D721Med (cell line): ENCODE data around the gene ADGRE3.
"Not testable (repeated sequence)": the region's sequence is repeated elsewhere in the genome, so short reads cannot be mapped to it uniquely, and the experiment has no call there.

ENCODE experiments used
- DNase-seq: peaks from one replicate; pipeline ENCODE4 v3.0.0; 2011; ENCODE audit warnings: low spot score; ENCODE audit not compliant: insufficient read length
- FAIRE-seq: peaks from 2 replicates; lab custom pipeline; 2011; peaks lifted over from hg19 to GRCh38; lab: Jason Lieb, UNC
- CTCF ChIP-seq: IDR thresholded peaks from 2 replicates; pipeline ENCODE4 v1.5.1; 2012; ENCODE audit warnings: mild to moderate bottlenecking, control low read depth; ENCODE audit not compliant: insufficient read depth; ENCODE audit errors: missing control alignments

ADGRE3 gene

GRCh38 chr19:14650161-14650560 is 24.5 kb downstream of the ADGRE3 start:
- TF ChIP-seq CTCF: no peak
- no peak for FAIRE-seq
- no peak for DNase-seq

- FAIRE-seq: no peak
- no peak for DNase-seq
- no peak for TF ChIP-seq CTCF
Measured at GRCh38 chr19:14649020-14649419, 25.6 kb downstream of the ADGRE3 start.

- FAIRE-seq (no peak), DNase-seq (no peak)
Measured at GRCh38 chr19:14648506-14648905, 26.1 kb downstream of the ADGRE3 start.

GRCh38 chr19:14639536-14640277 is 34.9 kb downstream of the ADGRE3 start:
- DNase-seq: no peak
- no peak for TF ChIP-seq CTCF
- FAIRE-seq: no peak

More at GRCh38 chr19:14648506-14648905, 26.1 kb downstream of the ADGRE3 start:
- TF ChIP-seq CTCF: no peak

GRCh38 chr19:14632286-14632685 is 42.4 kb downstream of the ADGRE3 start:
- no peak for DNase-seq
- TF ChIP-seq CTCF: no peak
- no peak for FAIRE-seq

- no peak for TF ChIP-seq CTCF
- no peak for DNase-seq
- no peak for FAIRE-seq
Measured at GRCh38 chr19:14629557-14629956, 45.1 kb downstream of the ADGRE3 start.

- not testable (repeated sequence) for FAIRE-seq, DNase-seq
Measured at GRCh38 chr19:14624491-14624890, 50.2 kb downstream of the ADGRE3 start.
